KOPT-K1 (cell line): ENCODE results near the gene CEP112.

Experiments
- H3K27ac ChIP-seq: fragments of 200-600 bp; sonication (generic); 2 replicates; pipeline ENCODE4 v1.5.1; 2016; ENCODE audit warnings: antibody characterized with exemption, mild to moderate bottlenecking, low read depth, low read length; ENCODE audit not compliant: poor library complexity, severe bottlenecking
- H3K36me3 ChIP-seq: fragments of 200-600 bp; sonication (generic); 2 replicates; pipeline ENCODE4 v1.5.1; 2017; ENCODE audit warnings: antibody characterized with exemption, mild to moderate bottlenecking, low read length, moderate library complexity; ENCODE audit not compliant: insufficient read depth
- H3K9me3 ChIP-seq: fragments of 200-600 bp; sonication (generic); 2 replicates; pipeline ENCODE4 v1.5.1; 2017; ENCODE audit warnings: antibody characterized with exemption, low read length, mild to moderate bottlenecking; ENCODE audit not compliant: insufficient read depth, poor library complexity, severe bottlenecking

The CEP112 gene

GRCh38 chr17:66146394-66146793 is 45.5 kb downstream of the CEP112 start:
- H3K36me3 ChIP-seq = no peaks in the 10 kb centered on the region
- H3K27ac ChIP-seq = no peak overlapping the region
- H3K9me3 ChIP-seq = no peaks in the 10 kb centered on the region

- Histone ChIP-seq H3K27ac (no peak overlapping the region), H3K36me3 (no peaks in the 10 kb centered on the region), H3K9me3 (no peaks in the 10 kb centered on the region)
These were observed 48.2 kb downstream of the CEP112 start for GRCh38 chr17:66143657-66144282.

GRCh38 chr17:66142428-66142827 is 49.5 kb downstream of the CEP112 start:
- no peaks in the 10 kb centered on the region for H3K36me3 ChIP-seq
- no peak overlapping the region for H3K27ac ChIP-seq
- H3K9me3 ChIP-seq = peaks cover 9% of the 10 kb centered on the region

- Histone ChIP-seq H3K27ac (no peak overlapping the region), H3K9me3 (peaks cover 13% of the 10 kb centered on the region), H3K36me3 (no peaks in the 10 kb centered on the region)
These were observed 53.8 kb downstream of the CEP112 start for GRCh38 chr17:66138120-66138519.

- Histone ChIP-seq H3K27ac (no peak overlapping the region), H3K36me3 (no peaks in the 10 kb centered on the region), H3K9me3 (peaks cover 13% of the 10 kb centered on the region)
These were observed 56.0 kb downstream of the CEP112 start for GRCh38 chr17:66135896-66136295.

GRCh38 chr17:66135219-66135618 is 56.7 kb downstream of the CEP112 start:
- H3K36me3 ChIP-seq = no peaks in the 10 kb centered on the region

GRCh38 chr17:66129759-66130158 is 62.2 kb downstream of the CEP112 start:
- H3K27ac ChIP-seq = no peak overlapping the region
- no peaks in the 10 kb centered on the region for H3K36me3 ChIP-seq
- no peaks in the 10 kb centered on the region for H3K9me3 ChIP-seq

More at GRCh38 chr17:66135219-66135618, 56.7 kb downstream of the CEP112 start:
- peaks cover 13% of the 10 kb centered on the region for H3K9me3 ChIP-seq
- H3K27ac ChIP-seq = no peak overlapping the region

- H3K27ac ChIP-seq = no peak overlapping the region
- H3K9me3 ChIP-seq = no peaks in the 10 kb centered on the region
- H3K36me3 ChIP-seq = peaks cover 5% of the 10 kb centered on the region; the same call in 1 of the 2 replicates
These were observed 65.7 kb downstream of the CEP112 start for GRCh38 chr17:66126231-66126630.

GRCh38 chr17:66123163-66123562 is 68.8 kb downstream of the CEP112 start:
- Histone ChIP-seq H3K27ac (no peak overlapping the region), H3K9me3 (no peaks in the 10 kb centered on the region), H3K36me3 (peaks cover 5% of the 10 kb centered on the region; the same call in 1 of the 2 replicates)

GRCh38 chr17:66115246-66115645 is 76.7 kb downstream of the CEP112 start:
- no peak overlapping the region for H3K27ac ChIP-seq
- peaks cover 11% of the 10 kb centered on the region for H3K9me3 ChIP-seq
- H3K36me3 ChIP-seq = no peaks in the 10 kb centered on the region

GRCh38 chr17:66114609-66115008 is 77.3 kb downstream of the CEP112 start:
- H3K9me3 ChIP-seq = peaks cover 11% of the 10 kb centered on the region
- H3K36me3 ChIP-seq = no peaks in the 10 kb centered on the region
- no peak overlapping the region for H3K27ac ChIP-seq

GRCh38 chr17:66107731-66108130 is 84.2 kb downstream of the CEP112 start:
- Histone ChIP-seq H3K9me3 (peaks cover 28% of the 10 kb centered on the region), H3K36me3 (no peaks in the 10 kb centered on the region; the same call in 1 of the 2 replicates)

GRCh38 chr17:66098040-66098439 is 93.9 kb downstream of the CEP112 start:
- H3K36me3 ChIP-seq = no peaks in the 10 kb centered on the region
- H3K9me3 ChIP-seq = no peaks in the 10 kb centered on the region
- H3K27ac ChIP-seq = no peak overlapping the region

More at GRCh38 chr17:66107731-66108130, 84.2 kb downstream of the CEP112 start:
- H3K27ac ChIP-seq = no peak overlapping the region

- Histone ChIP-seq H3K36me3 (no peaks in the 10 kb centered on the region), H3K27ac (no peak overlapping the region), H3K9me3 (peaks cover 3% of the 10 kb centered on the region)
These were observed 97.2 kb downstream of the CEP112 start for GRCh38 chr17:66094727-66095126.

GRCh38 chr17:66091445-66092080 is 100.4 kb downstream of the CEP112 start:
- H3K36me3 ChIP-seq = no peaks in the 10 kb centered on the region
- peaks cover 15% of the 10 kb centered on the region for H3K9me3 ChIP-seq
- no peak overlapping the region for H3K27ac ChIP-seq

- H3K9me3 ChIP-seq = peaks cover 15% of the 10 kb centered on the region
These were observed 102.2 kb downstream of the CEP112 start for GRCh38 chr17:66089764-66090163.

More at GRCh38 chr17:66089764-66090163, 102.2 kb downstream of the CEP112 start:
- H3K27ac ChIP-seq = no peak overlapping the region
- H3K36me3 ChIP-seq = no peaks in the 10 kb centered on the region
